Mesenchymal stem cell (in vitro differentiated cells and primary cell): ENCODE results near the gene SEC61A1.

Source experiments
- DNase-seq: peaks from one replicate; pipeline ENCODE4 v3.0.0-alpha.2; 2013
- H2AFZ ChIP-seq: one replicate; pipeline ENCODE4 v1.6.1; 2013; ENCODE audit warnings: low read depth, mild to moderate bottlenecking, control low read depth, inconsistent platforms, low read length, moderate library complexity
- H2AK5ac ChIP-seq: 2 replicates; pipeline ENCODE4 v1.6.1; 2013; ENCODE audit warnings: low read length, moderate library complexity, mild to moderate bottlenecking, inconsistent platforms; ENCODE audit not compliant: severe bottlenecking
- H2BK120ac ChIP-seq: one replicate; pipeline ENCODE4 v1.6.1; 2013; ENCODE audit warnings: low read depth, mild to moderate bottlenecking, inconsistent platforms, low read length, moderate library complexity
- H2BK12ac ChIP-seq, 2 experiments: one replicate each; pipeline ENCODE4 v1.6.1; 2013; ENCODE audit warnings: inconsistent platforms in 2 of 2, low read length in 2 of 2, mild to moderate bottlenecking in 2 of 2, moderate library complexity in 2 of 2, control low read depth in 1 of 2
- H2BK15ac ChIP-seq: one replicate; pipeline ENCODE4 v1.6.1; 2013; ENCODE audit warnings: mild to moderate bottlenecking, low read depth, inconsistent platforms; ENCODE audit not compliant: poor library complexity, severe bottlenecking
- H2BK5ac ChIP-seq: 2 replicates; pipeline ENCODE4 v1.6.1; 2013; ENCODE audit warnings: low read depth, mild to moderate bottlenecking, low read length, control low read depth, inconsistent platforms; ENCODE audit not compliant: poor library complexity, severe bottlenecking
- H3K14ac ChIP-seq, 2 experiments: one replicate each; pipeline ENCODE4 v1.6.1; 2013; ENCODE audit warnings: inconsistent platforms in 2 of 2, low read length in 2 of 2, control low read depth in 1 of 2, mild to moderate bottlenecking in 1 of 2, moderate library complexity in 1 of 2
- H3K18ac ChIP-seq, 2 experiments: one replicate each; pipeline ENCODE4 v1.6.1; 2013; ENCODE audit warnings: inconsistent platforms in 2 of 2, low read length in 2 of 2, control low read depth in 1 of 2, low read depth in 1 of 2, mild to moderate bottlenecking in 1 of 2
- H3K23ac ChIP-seq, 2 experiments: one replicate each; pipeline ENCODE4 v1.6.1; 2013; ENCODE audit warnings: inconsistent platforms in 2 of 2, low read length in 2 of 2, mild to moderate bottlenecking in 2 of 2, moderate library complexity in 2 of 2, control low read depth in 1 of 2
- H3K27ac ChIP-seq: 2 replicates; pipeline ENCODE4 v1.5.1; 2013; ENCODE audit warnings: mild to moderate bottlenecking, moderate library complexity, low read length, control low read depth, inconsistent platforms; ENCODE audit not compliant: poor library complexity, severe bottlenecking
- H3K27me3 ChIP-seq, 2 experiments: 2 replicates each; pipeline versions ENCODE4 v1.6.1 to v1.7.0; 2013; ENCODE audit warnings: low read length in 2 of 2, mild to moderate bottlenecking in 2 of 2, moderate library complexity in 2 of 2, control low read depth in 1 of 2, inconsistent platforms in 1 of 2; ENCODE audit not compliant: control insufficient read depth in 1 of 2, insufficient read depth in 1 of 2
- H3K36me3 ChIP-seq, 2 experiments: 2 replicates each; pipeline versions ENCODE4 v1.6.1 to v1.7.0; 2013; ENCODE audit warnings: low read length in 2 of 2, control low read depth in 1 of 2, inconsistent platforms in 1 of 2, low read depth in 1 of 2, mild to moderate bottlenecking in 1 of 2; ENCODE audit not compliant: insufficient read depth in 2 of 2, control insufficient read depth in 1 of 2
- H3K4ac ChIP-seq, 2 experiments: one replicate each; pipeline ENCODE4 v1.6.1; 2013; ENCODE audit warnings: inconsistent platforms in 2 of 2, low read length in 2 of 2, mild to moderate bottlenecking in 2 of 2, moderate library complexity in 2 of 2, control low read depth in 1 of 2, low read depth in 1 of 2
- H3K4me1 ChIP-seq: 2 replicates; pipeline ENCODE4 v1.6.1; 2013; ENCODE audit warnings: low read depth, low read length, control low read depth; ENCODE audit not compliant: control insufficient read depth, insufficient read depth
- H3K4me2 ChIP-seq: 2 replicates; pipeline ENCODE4 v1.6.1; 2013; ENCODE audit warnings: low read length, mild to moderate bottlenecking, inconsistent platforms; ENCODE audit not compliant: poor library complexity, severe bottlenecking
- H3K4me3 ChIP-seq, 2 experiments: 2 replicates each; pipeline versions ENCODE4 v1.5.1 to v1.7.0; 2013; ENCODE audit warnings: low read length in 2 of 2, mild to moderate bottlenecking in 2 of 2, control low read depth in 1 of 2, low read depth in 1 of 2; ENCODE audit not compliant: insufficient read depth in 1 of 2
- H3K79me1 ChIP-seq: replicated peaks from 2 replicates; pipeline ENCODE4 v1.6.1; 2013; ENCODE audit warnings: mild to moderate bottlenecking, control low read depth, low read length, inconsistent platforms; ENCODE audit not compliant: poor library complexity, severe bottlenecking
- H3K9ac ChIP-seq: 2 replicates; pipeline ENCODE4 v1.7.0; 2013; ENCODE audit warnings: mild to moderate bottlenecking, low read length, moderate library complexity
- H3K9me3 ChIP-seq: 2 replicates; pipeline ENCODE4 v1.7.0; 2013; ENCODE audit warnings: mild to moderate bottlenecking, low read length; ENCODE audit not compliant: control insufficient read depth
- H4K8ac ChIP-seq: one replicate; pipeline ENCODE4 v1.6.1; 2013; ENCODE audit warnings: inconsistent platforms, mild to moderate bottlenecking, low read length, moderate library complexity
- H4K91ac ChIP-seq: one replicate; pipeline ENCODE4 v1.6.1; 2013; ENCODE audit warnings: mild to moderate bottlenecking, low read length, inconsistent platforms
- WGBS: methylation state at CpG from one replicate; pipeline ENCODE4 v1.1.7; 2013; ENCODE audit warnings: mixed read lengths; 5-methylcytosine and 5-hydroxymethylcytosine counted together

Gene SEC61A1

DNA sequence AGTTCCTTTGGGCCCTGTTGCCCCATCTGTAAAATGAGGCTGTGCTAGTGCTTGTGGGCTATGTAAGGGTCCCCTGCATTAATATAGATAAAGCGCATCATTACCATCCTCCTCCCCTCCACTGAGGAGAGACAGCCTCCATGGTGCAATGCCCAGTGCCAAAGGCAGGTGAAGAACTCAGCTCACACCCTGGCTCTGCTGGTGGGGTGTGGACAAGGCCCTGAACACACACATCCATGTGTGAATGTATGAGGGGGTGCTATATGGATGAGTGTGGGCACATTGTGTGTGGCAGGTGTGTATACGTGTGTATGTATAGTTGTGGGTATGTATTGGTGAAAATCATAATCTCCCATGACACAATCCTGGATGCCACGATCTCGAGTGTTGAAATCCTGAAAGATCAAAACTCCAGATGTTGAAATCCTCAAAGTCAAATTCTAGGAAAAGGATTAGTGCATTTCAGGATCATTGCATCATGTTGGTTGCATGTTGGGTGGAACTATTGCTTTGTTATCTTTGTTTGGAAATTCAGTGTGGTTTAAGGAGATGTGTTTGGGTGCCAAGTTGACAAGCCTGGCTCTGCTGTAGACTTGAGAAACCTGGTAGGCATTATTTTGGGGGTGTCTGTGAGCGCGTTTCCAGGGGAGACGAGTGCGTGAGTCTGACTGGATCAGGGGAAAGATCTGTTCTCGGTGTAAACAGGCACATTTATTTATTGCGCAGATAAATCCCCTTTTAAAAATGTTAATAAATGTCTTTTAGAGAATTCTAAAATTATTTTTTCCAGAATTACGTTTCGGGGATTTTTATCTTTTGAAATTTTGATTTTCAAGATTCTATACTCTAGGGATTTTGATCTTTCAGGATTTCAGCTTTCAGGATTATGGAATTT lies 42.0 kb upstream of the SEC61A1 start:
- no peak overlapping the region for H3K23ac ChIP-seq
- H4K8ac ChIP-seq = no peak overlapping the region
- H2BK12ac ChIP-seq = no peak overlapping the region
- H3K27ac ChIP-seq = no peak overlapping the region
- no peak overlapping the region for H3K18ac ChIP-seq
- H3K4me2 ChIP-seq = no peak overlapping the region
- no peak overlapping the region for H4K91ac ChIP-seq
- no peak overlapping the region for H2BK15ac ChIP-seq
- no peak overlapping the region for H3K9ac ChIP-seq
- no peak overlapping the region for H2BK120ac ChIP-seq
- no peak overlapping the region for H2BK5ac ChIP-seq
- no peak overlapping the region for H2AK5ac ChIP-seq
- H3K4me1 ChIP-seq = no peaks in the 10 kb centered on the region
- peak; percentile 30 for DNase-seq
- no peak overlapping the region for H3K4me3 ChIP-seq
- H2AFZ ChIP-seq = no peak overlapping the region
- no peak overlapping the region for H3K4ac ChIP-seq
- H3K36me3 ChIP-seq = no peaks in the 10 kb centered on the region
- no peaks in the 10 kb centered on the region for H3K9me3 ChIP-seq
- no peak overlapping the region for H3K14ac ChIP-seq
- H3K79me1 ChIP-seq = no peaks in the 10 kb centered on the region
- H3K27me3 ChIP-seq = peaks cover 16 to 21% of the 10 kb centered on the region in 2 experiments
- 96% methylated on average over 7 of the region's 12 CpGs for WGBS

DNA sequence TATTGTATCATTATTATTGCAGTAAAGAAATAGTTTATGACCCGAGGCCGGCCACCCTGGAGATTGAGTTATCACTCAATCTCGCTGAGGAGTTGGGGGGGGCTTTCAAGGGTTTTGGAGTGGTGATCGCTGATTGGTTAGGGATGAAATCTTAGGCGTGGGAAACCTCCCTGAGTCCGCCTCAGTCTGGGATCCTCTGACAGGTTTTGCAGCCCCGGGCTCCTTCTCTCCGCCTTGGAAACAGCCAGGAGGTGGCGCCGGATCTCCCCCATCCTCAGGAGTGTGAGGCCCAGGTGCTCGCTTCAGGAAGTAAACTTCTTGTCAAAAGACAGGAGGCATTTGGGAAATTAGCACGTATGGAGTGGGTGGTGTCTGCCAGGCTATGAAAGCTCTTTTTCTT lies 41.1 kb upstream of the SEC61A1 start:
- H3K4me3 ChIP-seq = no peak overlapping the region
- H3K4me2 ChIP-seq = no peak overlapping the region
- no peaks in the 10 kb centered on the region for H3K4me1 ChIP-seq
- H3K27me3 ChIP-seq = peaks cover 11 to 18% of the 10 kb centered on the region in 2 experiments
- no peak overlapping the region for H4K8ac ChIP-seq
- H2AK5ac ChIP-seq = no peak overlapping the region
- H3K9ac ChIP-seq = no peak overlapping the region
- no peaks in the 10 kb centered on the region for H3K79me1 ChIP-seq
- H3K14ac ChIP-seq = no peak overlapping the region
- H2BK15ac ChIP-seq = no peak overlapping the region
- H3K18ac ChIP-seq = no peak overlapping the region
- no peak overlapping the region for H2BK12ac ChIP-seq
- peak; percentile 6 for DNase-seq
- H2AFZ ChIP-seq = no peak overlapping the region
- 12% methylated on average over 12 of the region's 12 CpGs for WGBS
- H2BK5ac ChIP-seq = no peak overlapping the region
- H3K4ac ChIP-seq = no peak overlapping the region
- H4K91ac ChIP-seq = no peak overlapping the region
- no peak overlapping the region for H2BK120ac ChIP-seq
- no peak overlapping the region for H3K27ac ChIP-seq
- no peaks in the 10 kb centered on the region for H3K9me3 ChIP-seq
- H3K23ac ChIP-seq = no peak overlapping the region
- H3K36me3 ChIP-seq = no peaks in the 10 kb centered on the region

DNA sequence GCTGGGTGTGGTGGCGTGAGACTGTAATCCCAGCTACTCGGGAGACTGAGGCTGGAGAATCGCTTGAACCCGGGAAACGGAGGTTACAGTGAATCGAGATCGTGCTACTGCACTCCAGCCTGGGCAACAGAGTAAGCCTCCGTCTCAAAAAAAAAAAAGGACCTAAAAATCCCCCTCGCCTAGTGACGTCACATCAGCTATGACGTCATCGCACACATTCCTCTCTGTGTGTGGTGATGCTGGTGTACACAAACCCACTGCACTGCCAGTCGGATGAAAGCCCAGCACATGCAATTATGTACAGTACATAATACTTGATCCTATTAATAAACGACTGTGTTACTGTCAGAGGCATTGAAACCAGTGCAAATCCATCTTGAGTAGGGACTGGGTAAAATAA lies 40.2 kb upstream of the SEC61A1 start:
- no peak overlapping the region for H3K4ac ChIP-seq
- H2AFZ ChIP-seq = no peak overlapping the region
- H4K8ac ChIP-seq = no peak overlapping the region
- no peak overlapping the region for H3K14ac ChIP-seq
- H2BK5ac ChIP-seq = no peak overlapping the region
- no peak overlapping the region for H3K23ac ChIP-seq
- no peak overlapping the region for H2BK120ac ChIP-seq
- H3K4me1 ChIP-seq = no peaks in the 10 kb centered on the region
- H3K4me3 ChIP-seq = no peak overlapping the region
- no peaks in the 10 kb centered on the region for H3K9me3 ChIP-seq
- DNase-seq = no peak
- no peak overlapping the region for H3K9ac ChIP-seq
- H3K27me3 ChIP-seq = peaks cover 2 to 10% of the 10 kb centered on the region in 2 experiments
- H3K27ac ChIP-seq = no peak overlapping the region
- no peak overlapping the region for H2BK15ac ChIP-seq
- no peak overlapping the region for H3K18ac ChIP-seq
- H4K91ac ChIP-seq = no peak overlapping the region
- H2BK12ac ChIP-seq = no peak overlapping the region
- no peak overlapping the region for H3K4me2 ChIP-seq
- H2AK5ac ChIP-seq = no peak overlapping the region
- H3K79me1 ChIP-seq = no peaks in the 10 kb centered on the region
- WGBS = 95% methylated on average over 14 of the region's 14 CpGs
- no peaks in the 10 kb centered on the region for H3K36me3 ChIP-seq

DNA sequence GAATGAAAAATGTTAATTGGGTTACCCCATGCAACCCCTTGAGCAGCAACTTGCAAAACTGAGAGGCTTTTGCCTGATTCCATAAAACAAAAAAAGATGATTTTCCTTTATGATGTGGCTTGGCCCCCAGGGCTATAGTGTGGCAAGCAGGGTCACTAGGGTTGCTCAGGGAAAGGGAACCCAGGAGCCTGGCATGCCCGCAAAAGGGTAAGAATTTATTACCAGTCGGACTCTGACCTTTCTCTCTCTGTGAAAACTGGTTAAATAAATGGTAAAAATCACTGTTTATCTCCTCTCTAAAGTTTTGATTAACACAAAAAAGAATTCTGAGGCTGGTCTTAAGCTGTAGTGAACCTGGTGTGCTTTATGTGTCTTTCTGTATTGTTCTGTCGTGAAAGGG lies 37.7 kb upstream of the SEC61A1 start:
- no peak overlapping the region for H4K8ac ChIP-seq
- H3K4me2 ChIP-seq = no peak overlapping the region
- WGBS = 91% methylated on average over 2 of the region's 3 CpGs
- no peak overlapping the region for H3K27ac ChIP-seq
- H2BK5ac ChIP-seq = no peak overlapping the region
- no peak overlapping the region for H3K18ac ChIP-seq
- no peaks in the 10 kb centered on the region for H3K4me1 ChIP-seq
- H2AFZ ChIP-seq = no peak overlapping the region
- peaks cover 0 to 3% of the 10 kb centered on the region in 2 experiments for H3K27me3 ChIP-seq
- H3K9me3 ChIP-seq = no peaks in the 10 kb centered on the region
- DNase-seq = no peak
- H2BK15ac ChIP-seq = no peak overlapping the region
- H3K36me3 ChIP-seq = no peaks in the 10 kb centered on the region
- H2BK120ac ChIP-seq = no peak overlapping the region
- no peak overlapping the region for H4K91ac ChIP-seq
- H3K9ac ChIP-seq = no peak overlapping the region
- no peak overlapping the region for H2BK12ac ChIP-seq
- no peak overlapping the region for H3K4me3 ChIP-seq
- no peak overlapping the region for H2AK5ac ChIP-seq
- H3K79me1 ChIP-seq = no peaks in the 10 kb centered on the region
- H3K14ac ChIP-seq = no peak overlapping the region
- no peak overlapping the region for H3K23ac ChIP-seq
- no peak overlapping the region for H3K4ac ChIP-seq
